Mesothelial cell of epicardium (in vitro differentiated cells): ENCODE results near the gene TNFSF8. TPM values are rescaled to one million over a fixed set of nuclear protein-coding genes. Genes with fewer than 3 reads are reported as not detected.

Experiments used
- DNase-seq, 2 experiments: peaks; one replicate each; pipeline ENCODE4 v3.0.0; 2021; ENCODE audit warnings: low spot score in 2 of 2; ENCODE audit not compliant: unreplicated experiment in 2 of 2
- H3K27ac Mint-ChIP-seq: 2 replicates; pipeline ENCODE4 v1.8.0; 2021; ENCODE audit warnings: mixed read lengths
- H3K27me3 Mint-ChIP-seq: 2 replicates; pipeline ENCODE4 v1.8.0; 2021; ENCODE audit warnings: low read depth, mixed read lengths
- H3K36me3 Mint-ChIP-seq: 2 replicates; pipeline ENCODE4 v1.8.0; 2021; ENCODE audit warnings: mixed read lengths
- H3K4me1 Mint-ChIP-seq: 2 replicates; pipeline ENCODE4 v1.8.0; 2021; ENCODE audit warnings: mixed read lengths
- H3K4me3 Mint-ChIP-seq: 2 replicates; pipeline ENCODE4 v1.8.0; 2021; ENCODE audit warnings: mild to moderate bottlenecking, moderate library complexity, mixed read lengths
- H3K9me3 Mint-ChIP-seq: 2 replicates; pipeline ENCODE4 v1.8.0; 2021; ENCODE audit warnings: mixed read lengths
- total RNA-seq: library from RNA; stranded (reverse); gene quantifications from 3 replicates; pipeline ENCODE4 v1.2.1, GENCODE V29; 2021
- TF ChIP-seq, protein P1 (sequence below): fragments of 200-600 bp; sonication (generic); IDR thresholded peaks from one replicate; pipeline ENCODE4 v1.5.0; 2021; ENCODE audit warnings: antibody characterized with exemption; ENCODE audit not compliant: unreplicated experiment

Gene TNFSF8
- total RNA-seq, 1 donor from 2014 or later: not detected

DNA sequence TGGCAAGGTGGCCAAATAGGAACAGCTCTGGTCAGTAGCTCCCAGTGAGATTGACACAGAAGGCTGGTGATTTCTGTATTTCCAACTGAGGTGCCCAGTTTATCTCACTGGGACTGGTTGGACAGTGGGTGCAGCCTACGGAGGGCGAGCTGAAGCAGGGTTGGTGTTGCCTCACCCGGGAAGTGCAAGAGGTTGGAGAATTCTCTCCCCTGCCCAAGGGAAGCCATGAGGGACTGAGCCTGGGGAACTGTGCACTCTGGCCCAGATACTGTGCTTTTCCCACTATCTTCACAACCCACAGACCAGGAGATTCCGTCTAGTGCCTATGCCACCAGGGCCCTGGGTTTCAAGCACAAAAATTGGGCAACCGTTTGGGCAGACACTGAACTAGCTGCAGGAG lies 61.0 kb downstream of the TNFSF8 start:
- no peaks in the 10 kb centered on the region for H3K27me3 Mint-ChIP-seq
- H3K36me3 Mint-ChIP-seq: no peaks in the 10 kb centered on the region
- peaks cover 16% of the 10 kb centered on the region for H3K9me3 Mint-ChIP-seq
- H3K4me1 Mint-ChIP-seq: no peaks in the 10 kb centered on the region
- DNase-seq: no peak
- TF ChIP-seq, protein P1, sequence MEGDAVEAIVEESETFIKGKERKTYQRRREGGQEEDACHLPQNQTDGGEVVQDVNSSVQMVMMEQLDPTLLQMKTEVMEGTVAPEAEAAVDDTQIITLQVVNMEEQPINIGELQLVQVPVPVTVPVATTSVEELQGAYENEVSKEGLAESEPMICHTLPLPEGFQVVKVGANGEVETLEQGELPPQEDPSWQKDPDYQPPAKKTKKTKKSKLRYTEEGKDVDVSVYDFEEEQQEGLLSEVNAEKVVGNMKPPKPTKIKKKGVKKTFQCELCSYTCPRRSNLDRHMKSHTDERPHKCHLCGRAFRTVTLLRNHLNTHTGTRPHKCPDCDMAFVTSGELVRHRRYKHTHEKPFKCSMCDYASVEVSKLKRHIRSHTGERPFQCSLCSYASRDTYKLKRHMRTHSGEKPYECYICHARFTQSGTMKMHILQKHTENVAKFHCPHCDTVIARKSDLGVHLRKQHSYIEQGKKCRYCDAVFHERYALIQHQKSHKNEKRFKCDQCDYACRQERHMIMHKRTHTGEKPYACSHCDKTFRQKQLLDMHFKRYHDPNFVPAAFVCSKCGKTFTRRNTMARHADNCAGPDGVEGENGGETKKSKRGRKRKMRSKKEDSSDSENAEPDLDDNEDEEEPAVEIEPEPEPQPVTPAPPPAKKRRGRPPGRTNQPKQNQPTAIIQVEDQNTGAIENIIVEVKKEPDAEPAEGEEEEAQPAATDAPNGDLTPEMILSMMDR: no peak
- no peak overlapping the region for H3K4me3 Mint-ChIP-seq
- no peak overlapping the region for H3K27ac Mint-ChIP-seq

DNA sequence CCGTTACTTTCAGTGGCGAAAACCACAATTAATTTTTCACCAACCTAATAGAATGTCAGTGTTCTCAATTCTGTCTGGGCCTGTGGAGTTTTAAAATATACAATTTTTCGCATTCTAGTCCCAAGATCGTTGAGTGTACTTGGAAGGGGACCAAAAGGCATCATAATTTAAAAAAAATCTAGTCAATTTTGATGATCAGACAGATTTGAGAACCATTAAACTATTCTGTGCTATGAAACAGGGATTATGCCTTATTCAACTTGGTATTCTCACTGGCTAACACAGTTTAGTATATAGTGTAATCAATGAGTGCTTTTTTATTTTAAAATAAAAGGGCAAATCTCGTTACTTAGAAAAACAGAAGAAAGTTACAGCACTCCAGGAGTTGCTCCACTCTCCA lies 63.1 kb downstream of the TNFSF8 start:
- TF ChIP-seq, protein P1: no peak
- peaks cover 11% of the 10 kb centered on the region for H3K9me3 Mint-ChIP-seq
- H3K4me1 Mint-ChIP-seq: no peaks in the 10 kb centered on the region
- H3K36me3 Mint-ChIP-seq: no peaks in the 10 kb centered on the region
- no peak overlapping the region for H3K27ac Mint-ChIP-seq
- no peak overlapping the region for H3K4me3 Mint-ChIP-seq
- no peaks in the 10 kb centered on the region for H3K27me3 Mint-ChIP-seq
- DNase-seq: no peak

DNA sequence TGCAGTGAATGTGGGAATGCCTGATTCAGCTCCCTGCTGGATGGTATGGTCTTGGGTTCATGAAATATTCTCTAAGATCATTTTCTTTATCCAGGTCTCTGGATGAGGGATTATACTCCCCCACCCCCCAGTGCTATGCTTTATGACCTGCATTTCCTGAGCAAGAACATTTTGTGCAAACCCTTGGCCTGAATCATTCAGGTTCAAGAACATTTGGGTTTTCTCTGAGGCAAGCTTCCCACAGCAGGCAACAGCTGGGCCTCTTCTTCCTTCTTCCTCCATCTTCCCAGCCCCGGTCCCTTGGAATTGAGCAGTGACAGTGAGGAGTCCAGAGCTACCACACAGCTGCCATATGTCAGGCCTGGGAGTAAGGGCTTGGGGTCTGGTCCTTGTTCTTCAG lies 65.9 kb downstream of the TNFSF8 start:
- no peak overlapping the region for H3K27ac Mint-ChIP-seq
- peaks cover 10% of the 10 kb centered on the region for H3K4me1 Mint-ChIP-seq
- TF ChIP-seq, protein P1: no peak
- H3K36me3 Mint-ChIP-seq: no peaks in the 10 kb centered on the region
- H3K9me3 Mint-ChIP-seq: peaks cover 4% of the 10 kb centered on the region
- H3K4me3 Mint-ChIP-seq: no peak overlapping the region
- no peaks in the 10 kb centered on the region for H3K27me3 Mint-ChIP-seq
- no peak for DNase-seq

DNA sequence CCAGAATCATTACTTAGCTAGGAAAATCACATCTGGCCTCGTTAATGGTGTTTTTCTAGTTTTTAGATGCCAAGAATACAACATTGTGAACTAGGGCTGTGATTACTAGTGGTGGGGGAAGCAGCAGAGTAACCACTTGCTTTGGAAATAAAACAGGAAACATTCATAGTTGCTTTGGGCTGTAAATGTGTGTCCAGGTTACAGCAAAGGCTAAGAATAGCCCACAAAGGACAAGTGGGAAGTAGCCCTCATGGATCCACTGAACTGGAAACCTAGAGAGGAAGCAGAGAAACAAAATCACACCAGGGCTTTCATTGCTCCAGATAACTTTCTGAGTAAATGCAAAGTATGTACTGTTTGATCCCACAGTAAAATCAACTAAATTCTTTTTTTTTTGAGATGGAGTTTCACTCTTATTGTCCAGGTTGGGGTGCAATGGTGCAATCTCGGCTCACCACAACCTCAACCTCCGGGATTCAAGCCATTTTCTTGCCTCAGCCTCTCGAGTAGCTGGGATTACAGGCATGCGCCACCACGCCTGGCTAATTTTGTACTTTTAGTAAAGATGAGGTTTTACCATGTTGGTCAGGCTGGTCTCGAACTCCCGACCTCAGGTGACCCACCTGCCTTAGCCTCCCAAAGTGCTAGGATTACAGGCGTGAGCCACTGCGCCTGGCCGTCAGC lies 68.3 kb downstream of the TNFSF8 start:
- peaks cover 10% of the 10 kb centered on the region for H3K4me1 Mint-ChIP-seq
- TF ChIP-seq, protein P1: no peak
- H3K9me3 Mint-ChIP-seq: peaks cover 8% of the 10 kb centered on the region
- H3K36me3 Mint-ChIP-seq: no peaks in the 10 kb centered on the region
- no peaks in the 10 kb centered on the region for H3K27me3 Mint-ChIP-seq
- DNase-seq: no peak
- H3K27ac Mint-ChIP-seq: no peak overlapping the region
- H3K4me3 Mint-ChIP-seq: no peak overlapping the region

DNA sequence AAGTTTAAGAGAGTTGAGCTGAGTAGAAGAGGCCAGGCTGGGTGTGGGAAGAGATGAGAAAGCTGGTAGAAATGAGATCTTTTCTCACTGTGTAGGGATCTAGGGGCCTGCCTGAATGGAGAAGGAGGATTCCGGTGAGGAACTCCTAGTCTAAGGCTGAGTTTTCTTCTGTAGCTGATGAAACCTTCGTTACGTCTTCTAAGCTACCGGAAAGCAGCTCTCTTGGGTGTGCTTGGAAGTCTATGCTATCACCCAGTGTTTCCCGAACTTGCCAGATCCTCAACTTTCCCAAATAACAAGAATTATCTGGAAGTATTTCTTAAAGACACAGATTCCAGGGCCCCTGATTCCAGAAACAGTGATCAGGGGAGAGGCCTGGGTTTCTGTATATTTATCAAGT lies 69.1 kb downstream of the TNFSF8 start:
- Mint-ChIP-seq H3K9me3 (peaks cover 8% of the 10 kb centered on the region), H3K27ac (no peak overlapping the region)

More for the DNA sequence above, 69.1 kb downstream of the TNFSF8 start:
- no peak for DNase-seq
- Mint-ChIP-seq H3K27me3 (no peaks in the 10 kb centered on the region), H3K36me3 (no peaks in the 10 kb centered on the region), H3K4me3 (no peak overlapping the region), H3K4me1 (peaks cover 14% of the 10 kb centered on the region)
- TF ChIP-seq, protein P1: no peak
